Activated B cell treated with CpG ODN at 0.5 μM for 24 hours (primary cell): Measurements from ENCODE around the gene MTHFD1L. TPM values are rescaled to one million over a fixed set of nuclear protein-coding genes. Genes with fewer than 3 reads are reported as not detected.
"Not testable (repeated sequence)": the region's sequence is repeated elsewhere in the genome, so short reads cannot be mapped to it uniquely, and the experiment has no call there.

ENCODE experiments used
- ATAC-seq: fragments of 200-7000 bp; cut with Tn5 transposase; one replicate; pipeline ENCODE4 v1.10.0; 2021; ENCODE audit warnings: low read depth, mild to moderate bottlenecking, moderate library complexity
- CTCF ChIA-PET: fragments of 350-600 bp; sonication (Branson Sonifier 250); formaldehyde crosslinking; loops from one replicate; lab custom pipeline; 2021; ENCODE audit warnings: antibody characterized with exemption; lab: Charles Lee
- POLR2A ChIA-PET: fragments of 350-600 bp; sonication (Branson Sonifier 250); formaldehyde crosslinking; loops from one replicate; lab custom pipeline; 2021; ENCODE audit warnings: antibody characterized with exemption; lab: Charles Lee
- DNase-seq: peaks from one replicate; pipeline ENCODE4 v3.0.0; 2022
- H3K27ac Mint-ChIP-seq: one replicate; pipeline ENCODE4 v1.8.0; 2020; ENCODE audit warnings: mixed read lengths
- H3K27me3 Mint-ChIP-seq: one replicate; pipeline ENCODE4 v1.8.0; 2021; ENCODE audit warnings: mixed read lengths
- H3K36me3 Mint-ChIP-seq: one replicate; pipeline ENCODE4 v1.8.0; 2021; ENCODE audit warnings: low read depth, mixed read lengths
- H3K4me1 Mint-ChIP-seq: one replicate; pipeline ENCODE4 v1.8.0; 2021; ENCODE audit warnings: mixed read lengths
- H3K4me3 Mint-ChIP-seq: one replicate; pipeline ENCODE4 v1.8.0; 2020; ENCODE audit warnings: mild to moderate bottlenecking, mixed read lengths
- H3K9me3 Mint-ChIP-seq: one replicate; pipeline ENCODE4 v1.8.0; 2020; ENCODE audit warnings: mixed read lengths
- CTCF ChIP-seq: fragments of 200-600 bp; IDR thresholded peaks from one replicate; pipeline ENCODE4 v1.8.0; 2022; ENCODE audit warnings: antibody characterized with exemption, mild to moderate bottlenecking
- intact Hi-C: fragments of 100-400 bp; cut with micrococcal nuclease; formaldehyde crosslinking; loops from one replicate; pipeline ENCODE4 v1.15.1; 2024
- total RNA-seq: library from RNA; stranded (reverse); gene quantifications from 2 replicates; pipeline ENCODE4 v1.2.3, GENCODE V29; 2022

MTHFD1L gene
- total RNA-seq, 1 donor from 2014 or later = 60.4 TPM

GRCh38 chr6:151082079-151082478, 216.6 kb downstream of the MTHFD1L start:
- Mint-ChIP-seq H3K36me3 (peaks cover 6% of the 10 kb centered on the region), H3K9me3 (peaks cover under 1% of the 10 kb centered on the region), H3K4me1 (no peaks in the 10 kb centered on the region), H3K27ac (no peak overlapping the region), H3K27me3 (no peaks in the 10 kb centered on the region), H3K4me3 (no peak overlapping the region)
- no peak for TF ChIP-seq CTCF
- intact Hi-C loops = no loop called here
- CTCF ChIA-PET = no interaction called here
- POLR2A ChIA-PET = no interaction called here
- no peak for DNase-seq
- ATAC-seq = no peak

- ChIA-PET POLR2A (no interaction called here), CTCF (no interaction called here)
- intact Hi-C loops = no loop called here
These were observed 218.8 kb downstream of the MTHFD1L start for GRCh38 chr6:151084275-151084674.

GRCh38 chr6:151087055-151087454, 221.6 kb downstream of the MTHFD1L start:
- H3K27me3 Mint-ChIP-seq = not testable (repeated sequence)

More at GRCh38 chr6:151084275-151084674, 218.8 kb downstream of the MTHFD1L start:
- no peak for TF ChIP-seq CTCF
- no peak overlapping the region for H3K27ac Mint-ChIP-seq
- no peaks in the 10 kb centered on the region for H3K4me1 Mint-ChIP-seq
- H3K36me3 Mint-ChIP-seq = peaks cover 8% of the 10 kb centered on the region
- no peak overlapping the region for H3K4me3 Mint-ChIP-seq
- H3K9me3 Mint-ChIP-seq = no peaks in the 10 kb centered on the region
- H3K27me3 Mint-ChIP-seq = no peaks in the 10 kb centered on the region
- no peak for DNase-seq
- no peak for ATAC-seq

GRCh38 chr6:151087861-151088598, 222.5 kb downstream of the MTHFD1L start:
- DNase-seq (no peak), ATAC-seq (no peak)
- no peak overlapping the region for H3K27ac Mint-ChIP-seq
- no peaks in the 10 kb centered on the region for H3K9me3 Mint-ChIP-seq
- H3K4me3 Mint-ChIP-seq = no peak overlapping the region
- intact Hi-C loops = no loop called here
- TF ChIP-seq CTCF = no peak
- peaks cover 30% of the 10 kb centered on the region for H3K36me3 Mint-ChIP-seq
- ChIA-PET POLR2A (no interaction called here), CTCF (interaction anchor here (0.7 kb wide), 1 partner anchor 179 kb away, joined by 3 read pairs; no protein-coding TSS in a partner anchor)
- H3K4me1 Mint-ChIP-seq = peaks cover 3% of the 10 kb centered on the region
- H3K27me3 Mint-ChIP-seq = no peaks in the 10 kb centered on the region

More at GRCh38 chr6:151087055-151087454, 221.6 kb downstream of the MTHFD1L start:
- CTCF ChIA-PET, H3K9me3 Mint-ChIP-seq, H3K4me3 Mint-ChIP-seq, DNase-seq, intact Hi-C loops, H3K4me1 Mint-ChIP-seq, POLR2A ChIA-PET, H3K27ac Mint-ChIP-seq, ATAC-seq: not testable (repeated sequence)
- peaks cover 21% of the 10 kb centered on the region for H3K36me3 Mint-ChIP-seq

GRCh38 chr6:151088599-151088935, 223.1 kb downstream of the MTHFD1L start:
- Mint-ChIP-seq H3K36me3 (peaks cover 36% of the 10 kb centered on the region), H3K9me3 (no peaks in the 10 kb centered on the region), H3K4me1 (peaks cover 3% of the 10 kb centered on the region), H3K27me3 (no peaks in the 10 kb centered on the region), H3K4me3 (no peak overlapping the region), H3K27ac (no peak overlapping the region)
- TF ChIP-seq CTCF = no peak
- DNase-seq (no peak), ATAC-seq (no peak)
- CTCF ChIA-PET = interaction anchor here (0.7 kb wide), 1 partner anchor 180 kb away, joined by 3 read pairs; no protein-coding TSS in a partner anchor
- intact Hi-C loops = no loop called here
- POLR2A ChIA-PET = no interaction called here
